22Rv1 (cell line): ENCODE data around the gene PCDH9.

Source experiments
- H3K27ac ChIP-seq: fragments of 450-650 bp; 2 replicates; pipeline ENCODE4 v1.5.1; 2017
- CTCF ChIP-seq: fragments of 450-650 bp; IDR thresholded peaks from 2 replicates; pipeline ENCODE4 v1.5.1; 2017; ENCODE audit warnings: mild to moderate bottlenecking
- ZFX ChIP-seq: fragments of 450-650 bp; IDR thresholded peaks from 2 replicates; pipeline ENCODE4 v1.6.1; 2017; ENCODE audit warnings: antibody characterized with exemption, borderline replicate concordance

The PCDH9 gene

GRCh38 chr13:66663206-66663605 lies 566.9 kb downstream of the PCDH9 start:
- no peak for TF ChIP-seq ZFX
- no peak for TF ChIP-seq CTCF
- no peak overlapping the region for H3K27ac ChIP-seq

- no peak overlapping the region for H3K27ac ChIP-seq
- TF ChIP-seq ZFX: no peak
- no peak for TF ChIP-seq CTCF
Observed at GRCh38 chr13:66661336-66661735, 568.8 kb downstream of the PCDH9 start.

- H3K27ac ChIP-seq: no peak overlapping the region
- TF ChIP-seq ZFX (no peak), CTCF (no peak)
Observed at GRCh38 chr13:66660468-66660813, 569.7 kb downstream of the PCDH9 start.

GRCh38 chr13:66659701-66660467 lies 570.3 kb downstream of the PCDH9 start:
- no peak overlapping the region for H3K27ac ChIP-seq
- TF ChIP-seq CTCF (no peak), ZFX (no peak)

GRCh38 chr13:66659286-66659685 lies 570.9 kb downstream of the PCDH9 start:
- TF ChIP-seq ZFX: no peak
- no peak for TF ChIP-seq CTCF
- H3K27ac ChIP-seq: no peak overlapping the region

GRCh38 chr13:66657165-66657881 lies 572.8 kb downstream of the PCDH9 start:
- no peak for TF ChIP-seq CTCF
- TF ChIP-seq ZFX: no peak

GRCh38 chr13:66655847-66656454 lies 574.2 kb downstream of the PCDH9 start:
- TF ChIP-seq ZFX (no peak), CTCF (no peak)
- H3K27ac ChIP-seq: no peak overlapping the region

More at GRCh38 chr13:66657165-66657881, 572.8 kb downstream of the PCDH9 start:
- H3K27ac ChIP-seq: peak overlapping the region; percentile 56
